ENCODE data around the gene CHRNA3. TPM values are rescaled to one million over a fixed set of nuclear protein-coding genes. Genes with fewer than 3 reads are reported as not detected.

CHRNA3 gene
- total RNA-seq, 1 donor from 2014 or later = 0.46 TPM

- H3K27me3 ChIP-seq (ENCODE audit: control insufficient read depth, insufficient read depth, low read length) = no peaks in the 10 kb centered on the region
- no peaks in the 10 kb centered on the region for H3K36me3 ChIP-seq (ENCODE audit: control insufficient read depth, insufficient read depth, low read length)
- no peak for DNase-seq (ENCODE audit: low read depth)
- H3K4me3 ChIP-seq (ENCODE audit: low read depth, low read length) = no peak overlapping the region
- TF ChIP-seq CTCF (IDR thresholded peaks at IDR 0.05; ENCODE audit: insufficient read depth, low read length, poor library complexity, severe bottlenecking) = no peak
These were observed 15.1 kb downstream of the CHRNA3 start for GRCh38 chr15:78605680-78606079.

- TF ChIP-seq CTCF (IDR thresholded peaks at IDR 0.05; ENCODE audit: insufficient read depth, low read length, poor library complexity, severe bottlenecking) = no peak
These were observed 15.6 kb downstream of the CHRNA3 start for GRCh38 chr15:78605201-78605600.

GRCh38 chr15:78604420-78604819, 16.4 kb downstream of the CHRNA3 start:
- no peak for DNase-seq (ENCODE audit: low read depth)
- Histone ChIP-seq H3K4me3 (ENCODE audit: low read depth, low read length) (no peak overlapping the region), H3K27me3 (ENCODE audit: control insufficient read depth, insufficient read depth, low read length) (no peaks in the 10 kb centered on the region), H3K36me3 (ENCODE audit: control insufficient read depth, insufficient read depth, low read length) (no peaks in the 10 kb centered on the region)
- no peak for TF ChIP-seq CTCF (IDR thresholded peaks at IDR 0.05; ENCODE audit: insufficient read depth, low read length, poor library complexity, severe bottlenecking)

More at GRCh38 chr15:78605201-78605600, 15.6 kb downstream of the CHRNA3 start:
- no peak for DNase-seq (ENCODE audit: low read depth)
- Histone ChIP-seq H3K36me3 (ENCODE audit: control insufficient read depth, insufficient read depth, low read length) (no peaks in the 10 kb centered on the region), H3K4me3 (ENCODE audit: low read depth, low read length) (no peak overlapping the region), H3K27me3 (ENCODE audit: control insufficient read depth, insufficient read depth, low read length) (no peaks in the 10 kb centered on the region)

DNA sequence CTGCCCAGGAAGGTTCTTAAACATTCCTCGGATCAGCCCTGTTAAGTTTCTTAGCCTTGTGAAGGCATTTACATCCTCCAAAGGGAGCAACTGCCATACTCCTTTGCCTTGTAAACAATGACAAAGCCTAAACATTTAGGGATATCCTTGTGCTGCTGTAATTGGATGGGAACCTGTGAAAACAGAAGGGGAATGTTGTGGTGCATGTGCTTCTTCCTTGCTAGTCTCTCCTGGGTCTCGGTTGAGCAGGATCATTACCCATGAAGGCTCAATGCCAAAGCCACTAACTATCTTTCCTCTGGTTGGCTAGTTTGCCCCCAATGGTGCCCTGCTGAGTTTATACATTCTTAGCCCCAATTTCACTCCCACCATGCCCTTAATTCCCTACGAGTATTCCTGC, 17.3 kb downstream of the CHRNA3 start:
- no peaks in the 10 kb centered on the region for H3K36me3 ChIP-seq (ENCODE audit: control insufficient read depth, insufficient read depth, low read length)
- DNase-seq (ENCODE audit: low read depth) = no peak
- no peak for TF ChIP-seq CTCF (IDR thresholded peaks at IDR 0.05; ENCODE audit: insufficient read depth, low read length, poor library complexity, severe bottlenecking)

DNA sequence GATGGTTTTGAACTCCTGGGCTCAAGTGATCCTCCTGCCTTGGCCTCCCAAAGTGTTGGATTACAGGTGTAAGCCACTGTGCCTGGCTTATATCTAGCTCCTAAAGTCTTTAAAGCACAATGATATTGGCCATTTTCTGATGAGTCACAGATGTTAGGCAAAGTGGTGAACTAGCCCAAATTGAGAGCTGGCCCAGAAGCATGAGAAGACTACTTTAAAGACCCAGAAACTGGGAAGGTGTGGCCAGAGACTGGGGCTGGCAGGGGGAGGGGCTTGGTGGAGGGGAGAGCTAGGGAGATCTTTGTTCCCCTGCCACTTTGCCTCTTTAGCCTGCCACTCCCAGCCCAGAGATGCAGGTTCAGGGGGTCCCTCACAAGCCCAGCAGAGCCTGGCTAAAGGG, 21.6 kb downstream of the CHRNA3 start:
- DNase-seq (ENCODE audit: low read depth) = no peak
- Histone ChIP-seq H3K36me3 (ENCODE audit: control insufficient read depth, insufficient read depth, low read length) (no peaks in the 10 kb centered on the region), H3K4me3 (ENCODE audit: low read depth, low read length) (no peak overlapping the region), H3K27me3 (ENCODE audit: control insufficient read depth, insufficient read depth, low read length) (no peaks in the 10 kb centered on the region)
- no peak for TF ChIP-seq CTCF (IDR thresholded peaks at IDR 0.05; ENCODE audit: insufficient read depth, low read length, poor library complexity, severe bottlenecking)

More for the DNA sequence above, 17.3 kb downstream of the CHRNA3 start:
- no peaks in the 10 kb centered on the region for H3K27me3 ChIP-seq (ENCODE audit: control insufficient read depth, insufficient read depth, low read length)
- H3K4me3 ChIP-seq (ENCODE audit: low read depth, low read length) = no peak overlapping the region

DNA sequence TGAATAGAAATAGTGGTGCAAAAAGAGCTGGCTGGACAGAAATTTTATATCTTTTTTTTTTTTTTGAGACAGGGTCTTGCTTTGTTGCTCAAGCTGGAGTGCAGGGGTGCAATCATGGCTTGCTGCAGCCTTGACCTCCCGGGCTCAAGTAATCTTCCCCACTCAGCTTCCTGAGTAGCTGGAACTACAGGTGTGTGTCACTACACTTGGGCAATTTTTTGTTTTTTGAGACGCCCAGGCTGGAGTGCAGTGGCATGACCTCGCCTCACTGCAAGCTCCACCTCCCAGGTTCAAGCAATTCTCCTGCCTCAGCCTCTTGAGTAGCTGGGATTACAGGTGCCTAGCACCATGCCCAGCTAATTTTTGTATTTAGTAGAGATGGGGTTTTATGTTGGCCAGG, 22.4 kb downstream of the CHRNA3 start:
- DNase-seq (ENCODE audit: low read depth) = no peak

More for the DNA sequence above, 22.4 kb downstream of the CHRNA3 start:
- H3K27me3 ChIP-seq (ENCODE audit: control insufficient read depth, insufficient read depth, low read length) = no peaks in the 10 kb centered on the region
- no peak overlapping the region for H3K4me3 ChIP-seq (ENCODE audit: low read depth, low read length)
- TF ChIP-seq CTCF (IDR thresholded peaks at IDR 0.05; ENCODE audit: insufficient read depth, low read length, poor library complexity, severe bottlenecking) = no peak
- H3K36me3 ChIP-seq (ENCODE audit: control insufficient read depth, insufficient read depth, low read length) = no peaks in the 10 kb centered on the region
